ENCODE data around the gene NKAIN2.

Gene NKAIN2

DNA sequence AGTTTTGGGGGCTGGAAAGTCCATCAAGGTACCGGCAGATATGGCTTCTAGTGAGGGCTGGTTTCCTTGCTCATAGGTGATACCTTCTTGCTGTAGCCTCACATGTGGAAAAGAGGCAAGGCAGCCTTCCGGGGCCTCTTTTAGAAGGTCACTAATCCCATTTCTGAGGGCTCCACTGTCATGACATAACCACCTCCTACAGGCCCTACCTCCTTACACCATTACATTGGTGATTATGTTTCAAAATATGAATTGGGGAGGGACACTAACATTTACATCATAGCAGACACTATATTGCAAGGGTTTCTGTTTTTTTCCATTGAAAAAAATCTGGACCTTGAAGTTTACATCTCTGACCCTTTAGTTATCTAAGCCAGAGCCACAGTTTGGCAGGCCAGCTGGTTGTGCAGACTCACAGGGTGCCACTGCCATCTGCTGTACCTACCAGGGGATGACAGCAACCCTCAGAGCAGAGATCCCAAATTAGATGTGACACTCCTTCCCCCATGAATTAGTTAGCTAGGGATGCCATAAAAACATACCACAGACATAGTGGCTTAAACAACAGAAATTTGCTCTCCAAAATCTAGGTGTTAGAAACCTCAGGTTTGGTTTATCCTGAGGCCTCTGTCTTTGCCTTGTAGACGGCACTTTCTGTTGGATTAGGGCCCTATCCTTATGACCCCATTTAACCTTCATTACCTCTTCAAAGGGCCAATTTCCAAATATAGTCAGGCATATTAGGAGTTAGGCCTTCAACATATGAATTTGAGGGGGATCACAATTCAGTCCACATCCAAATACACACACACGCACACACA lies 992.2 kb downstream of the NKAIN2 start:
- DNase-seq = no peak

DNA sequence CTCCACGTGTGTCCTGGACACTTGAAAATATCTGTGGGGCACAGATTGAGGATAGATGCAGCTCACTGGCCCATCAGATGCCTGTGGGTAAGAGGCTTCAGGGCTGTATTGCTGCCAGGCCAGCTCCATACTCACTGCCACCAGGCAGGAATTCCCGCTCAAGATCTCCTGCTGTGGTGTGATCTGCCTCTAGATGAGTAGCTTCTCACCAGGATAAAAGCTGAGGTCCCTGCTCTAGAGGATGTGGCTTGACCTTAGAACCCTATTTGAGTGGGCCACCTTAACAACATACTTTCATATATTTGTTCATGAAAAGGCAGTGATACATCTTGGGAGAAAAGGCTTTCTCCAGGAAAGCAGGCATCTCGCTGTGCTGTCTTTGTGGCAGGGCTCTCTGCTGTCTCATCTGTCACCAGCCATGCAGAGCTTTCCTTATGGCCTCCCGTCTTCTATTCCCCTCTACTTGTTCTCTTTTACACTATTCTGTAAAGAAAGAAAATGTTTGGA lies 992.9 kb downstream of the NKAIN2 start:
- DNase-seq = no peak

DNA sequence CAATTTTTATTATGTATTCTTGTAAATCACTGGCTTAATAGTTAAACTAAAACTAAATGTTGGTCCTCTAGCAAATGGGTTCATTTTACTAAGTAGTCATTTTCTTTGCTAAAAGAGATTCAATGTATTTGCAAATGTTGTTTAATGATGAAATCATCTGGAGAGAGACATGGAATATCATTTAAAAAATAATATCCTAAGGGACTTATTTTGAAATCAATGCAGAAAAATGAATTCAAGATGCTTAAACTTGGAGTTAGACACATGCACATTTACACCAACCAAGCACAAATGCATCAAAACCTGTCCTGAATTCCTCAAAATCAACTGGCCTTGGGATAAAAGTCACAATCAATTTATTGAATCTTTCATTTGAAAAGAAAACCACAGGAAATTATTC lies 993.6 kb downstream of the NKAIN2 start:
- no peak for DNase-seq

DNA sequence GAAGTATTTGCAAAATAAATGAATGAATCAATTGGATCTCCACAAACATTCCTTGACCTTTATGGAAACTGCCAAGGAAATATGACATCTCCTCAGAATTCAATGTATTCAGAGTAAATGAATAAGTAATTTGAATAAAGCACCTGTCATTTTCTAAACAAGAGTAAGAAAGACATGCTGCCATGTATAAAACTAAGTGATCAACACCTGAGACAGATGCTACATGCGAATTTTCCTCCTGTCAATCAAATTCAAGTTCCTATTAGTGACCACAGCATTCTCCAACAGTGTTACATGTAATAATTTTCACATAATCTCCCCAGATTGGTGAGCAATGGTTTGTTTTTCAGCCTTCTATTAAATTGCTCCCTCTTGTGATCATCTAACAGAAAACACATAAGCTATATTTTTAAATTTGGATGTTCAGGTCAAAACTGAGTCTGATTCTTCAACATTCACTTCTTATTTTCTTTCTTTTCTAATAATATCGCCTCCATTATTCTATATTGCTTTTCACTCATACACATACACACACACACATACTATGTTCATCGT lies 995.4 kb downstream of the NKAIN2 start:
- DNase-seq = no peak

DNA sequence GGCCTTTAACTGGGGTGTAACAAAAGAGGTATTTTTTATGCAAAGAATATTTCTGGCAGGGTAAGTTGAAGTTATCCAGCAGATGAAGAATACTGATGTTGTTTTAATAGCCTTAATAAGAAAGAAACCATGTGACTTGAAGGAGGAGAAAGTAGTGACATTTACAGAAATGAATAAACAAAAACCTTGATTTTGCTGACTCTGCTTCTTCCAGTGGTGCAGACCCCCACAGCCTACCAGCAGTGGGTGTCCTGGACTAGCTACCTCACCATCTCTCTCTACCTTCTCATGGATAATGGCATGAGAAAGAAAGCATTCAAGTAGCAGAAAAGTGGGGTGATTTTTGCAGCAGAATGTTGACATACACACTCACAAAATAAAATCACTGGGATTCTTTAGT lies 996.0 kb downstream of the NKAIN2 start:
- DNase-seq = no peak

DNA sequence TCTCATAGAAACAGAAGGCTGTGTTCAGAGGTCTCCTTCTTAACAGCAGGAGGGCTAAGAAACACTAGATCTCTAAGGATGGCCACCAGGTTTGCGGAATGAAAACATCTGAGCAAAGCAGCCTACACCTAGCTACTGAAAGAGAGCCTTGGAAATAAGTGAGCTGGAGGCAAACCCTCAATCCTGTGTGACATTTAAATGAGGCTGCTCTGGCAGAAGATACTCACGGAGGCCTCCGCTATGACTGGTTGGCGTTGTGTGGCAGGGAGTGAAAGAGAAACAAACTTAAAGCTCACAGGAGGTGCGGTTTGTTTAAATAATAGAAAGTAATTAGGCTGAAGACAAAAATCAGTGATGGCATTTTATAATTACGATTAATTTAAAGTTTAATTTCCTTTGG lies 996.6 kb downstream of the NKAIN2 start:
- no peak for DNase-seq

DNA sequence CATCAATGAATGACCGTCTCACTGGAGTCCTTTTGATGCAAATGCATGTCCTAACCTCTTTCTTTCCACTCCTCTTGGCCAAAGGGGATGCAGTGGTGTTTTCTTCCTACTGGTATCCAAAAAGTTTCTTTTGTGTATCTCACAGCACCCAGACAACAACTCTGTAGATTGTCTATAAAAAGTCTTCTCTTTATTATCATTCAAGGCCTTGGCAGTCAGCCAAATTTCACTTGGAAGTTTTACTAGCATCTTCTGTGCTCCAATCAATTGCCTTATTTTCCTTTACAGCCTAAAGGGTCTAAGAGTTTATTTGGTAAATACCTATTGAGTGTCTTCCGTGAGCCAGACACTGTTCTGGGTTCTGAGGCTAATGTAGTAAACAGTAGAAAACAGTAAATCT lies 1008.4 kb downstream of the NKAIN2 start:
- DNase-seq = no peak

GRCh38 chr6:124819346-124819745 lies 1015.7 kb downstream of the NKAIN2 start:
- no peak for DNase-seq

- DNase-seq = no peak
Measured at GRCh38 chr6:124822204-124822613, 1018.5 kb downstream of the NKAIN2 start.

DNA sequence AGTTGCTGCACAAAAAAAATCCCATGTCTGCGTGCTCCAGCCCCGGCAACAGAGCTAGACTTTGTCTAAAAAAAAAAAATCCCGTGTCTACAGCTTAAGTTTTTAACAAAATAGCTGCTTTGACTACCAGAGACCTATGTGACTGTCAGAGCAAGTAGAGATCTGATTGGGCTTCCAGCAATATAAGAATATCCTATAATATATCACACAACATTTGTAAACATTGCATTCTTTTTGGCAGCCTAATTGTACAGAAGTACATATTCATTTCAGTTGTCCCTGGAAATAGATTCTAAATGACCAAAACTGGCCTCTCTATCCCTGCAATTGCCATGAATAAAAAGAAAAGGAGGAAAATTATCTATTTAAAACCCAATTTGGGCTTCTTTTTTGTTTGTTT lies 1019.1 kb downstream of the NKAIN2 start:
- no peak for DNase-seq

DNA sequence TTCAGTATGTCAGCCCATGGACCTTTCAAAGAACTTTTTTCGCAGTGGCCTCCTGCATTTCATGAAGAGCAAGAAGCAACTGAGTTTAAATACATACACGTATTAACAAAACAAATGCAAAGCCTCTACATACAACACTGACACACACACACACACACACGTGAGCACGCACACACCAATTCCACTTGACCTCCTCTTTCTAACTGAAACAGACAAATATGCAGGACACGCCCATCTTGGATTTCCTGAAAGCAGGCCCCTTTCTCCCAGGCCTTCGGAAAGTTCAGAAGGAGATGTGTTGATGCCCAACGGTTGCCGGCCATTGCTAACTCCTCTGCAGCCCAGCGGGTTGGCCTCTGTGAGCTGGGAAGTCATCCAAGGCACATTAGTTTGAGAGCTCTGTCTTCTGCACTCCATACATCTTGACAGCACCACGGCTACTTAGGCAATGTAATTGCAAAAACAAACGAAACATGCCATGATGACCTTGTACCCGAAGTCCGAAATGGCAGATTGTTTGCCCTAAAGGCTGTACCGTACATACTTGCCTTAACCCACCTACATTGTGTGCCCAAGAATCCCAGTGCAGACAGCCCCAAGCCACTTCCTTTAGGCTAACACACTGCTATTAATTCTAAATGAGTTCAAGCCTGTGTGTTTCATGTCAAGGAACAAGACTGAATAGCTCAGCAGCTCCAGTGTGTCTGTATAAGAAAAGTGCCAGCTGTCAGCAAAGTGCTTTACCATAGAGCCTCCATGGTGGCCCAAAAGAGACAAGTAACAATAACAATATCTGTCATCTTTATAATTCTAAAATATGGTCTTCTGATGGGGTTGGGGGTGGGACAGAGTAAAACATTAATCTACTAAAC lies 1019.8 kb downstream of the NKAIN2 start:
- no peak for DNase-seq

DNA sequence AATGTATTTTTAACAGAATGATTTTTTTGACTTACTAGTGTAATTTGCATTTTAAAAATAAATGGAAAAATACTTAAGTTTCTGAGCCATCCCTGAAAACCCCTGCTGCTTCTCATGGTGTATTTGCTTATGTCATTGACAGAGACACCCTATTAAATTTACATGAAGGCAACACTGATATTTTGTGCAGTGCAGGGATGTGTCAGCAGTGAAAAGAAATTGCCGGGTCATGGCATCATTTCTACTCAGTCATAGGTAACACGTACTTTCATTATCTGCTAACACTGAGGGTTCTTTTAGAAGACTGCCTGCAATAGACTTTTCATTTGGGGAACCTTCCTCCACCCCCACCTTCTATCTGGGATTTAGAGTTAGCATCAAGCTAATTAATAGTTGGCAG lies 1021.9 kb downstream of the NKAIN2 start:
- no peak for DNase-seq

DNA sequence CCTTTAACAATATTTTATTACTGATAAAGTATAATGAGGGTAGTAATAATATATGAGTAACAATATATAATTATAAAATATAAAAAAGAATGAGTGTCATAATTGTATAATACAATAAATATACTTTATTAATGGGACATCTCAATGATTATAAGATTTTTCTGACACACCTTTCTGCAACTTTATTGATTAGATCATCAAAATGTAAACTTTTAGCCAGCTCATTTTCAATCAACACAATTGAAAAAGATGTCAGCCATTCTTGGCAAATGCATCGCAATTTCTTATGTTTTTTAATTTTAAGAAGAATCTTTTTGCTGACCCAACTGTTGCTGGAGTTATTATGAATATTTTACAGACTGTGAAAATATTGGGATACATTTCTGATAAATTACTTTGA lies 1026.2 kb downstream of the NKAIN2 start:
- DNase-seq = no peak

DNA sequence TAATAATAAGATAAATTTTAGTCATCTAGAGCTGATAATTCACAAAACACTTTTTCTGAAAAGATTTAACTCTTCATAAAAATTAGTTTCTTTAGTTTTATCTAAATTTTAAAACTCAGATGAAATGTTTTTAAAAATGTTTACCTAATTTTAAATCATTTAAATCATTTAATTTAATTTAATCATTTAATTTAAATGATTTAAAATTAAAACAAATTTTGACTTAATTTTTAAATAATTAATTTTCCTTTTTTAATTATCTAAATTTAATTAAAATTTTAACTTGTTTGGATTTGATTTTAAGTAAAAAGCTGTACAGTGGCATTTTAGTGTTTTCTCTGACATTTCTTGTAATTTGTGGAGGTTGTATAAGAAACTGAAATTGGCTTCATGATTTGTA lies 1026.8 kb downstream of the NKAIN2 start:
- no peak for DNase-seq

DNA sequence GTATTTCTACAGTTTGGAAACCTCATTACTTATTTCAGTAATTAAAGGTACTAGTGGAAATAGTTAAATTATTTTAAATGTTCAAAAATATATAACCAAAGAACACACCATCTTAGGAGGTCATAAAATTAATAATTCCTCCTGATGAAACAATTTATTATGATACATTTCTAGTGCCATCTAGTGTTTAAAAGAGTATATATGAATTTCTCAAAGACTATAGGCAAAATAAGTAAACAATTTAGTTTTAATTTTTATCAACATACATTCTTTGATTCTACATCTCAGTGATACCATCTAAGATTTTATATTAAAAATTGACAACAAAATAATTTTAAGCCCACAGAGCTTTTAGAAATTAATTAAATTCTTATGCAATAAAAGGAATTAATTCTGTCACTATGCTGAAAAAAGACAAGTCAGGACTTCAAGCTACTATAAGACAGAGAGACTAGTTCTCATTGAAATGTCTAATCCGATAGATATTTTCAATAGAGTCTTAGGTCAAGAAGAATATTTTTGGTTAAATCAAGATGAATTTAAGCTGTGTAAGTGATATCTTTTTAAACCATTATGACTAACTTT lies 1050.8 kb downstream of the NKAIN2 start:
- no peak for DNase-seq

DNA sequence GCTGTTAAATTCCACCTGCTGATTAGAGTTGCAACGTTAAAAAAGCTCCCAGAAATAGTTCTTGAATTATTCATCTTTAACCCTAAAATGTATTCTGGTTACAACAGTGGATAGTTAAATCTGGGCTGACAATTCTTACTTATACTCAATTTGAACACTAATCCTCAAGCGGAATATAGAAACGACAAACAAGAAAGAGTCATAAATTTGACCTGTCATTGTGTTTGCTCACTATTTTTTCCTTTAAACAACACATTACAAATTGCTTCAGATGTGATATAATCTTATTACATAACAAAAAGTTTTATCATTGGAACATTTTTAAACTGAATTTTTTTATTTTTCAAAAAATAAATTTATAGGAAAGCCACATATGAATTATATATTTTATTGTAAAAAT lies 1054.1 kb downstream of the NKAIN2 start:
- DNase-seq = no peak

DNA sequence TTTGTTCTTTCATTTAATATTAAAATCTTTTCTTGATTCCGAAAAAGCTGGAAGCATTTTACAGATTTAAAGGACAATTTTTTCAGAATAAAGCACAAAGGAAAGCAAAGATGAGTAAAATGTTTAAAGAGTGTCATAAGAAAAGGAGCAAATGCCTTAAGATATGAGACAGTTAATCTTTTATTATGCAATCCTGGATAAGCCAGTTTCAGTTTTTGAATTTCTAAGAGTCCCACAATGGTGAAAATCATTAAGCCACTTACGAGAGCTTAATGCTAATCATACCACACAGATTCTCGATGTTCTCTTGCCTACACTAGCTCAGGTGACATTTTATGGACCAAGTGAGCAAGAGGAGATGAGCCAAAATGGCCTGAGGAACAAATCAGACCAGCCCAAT lies 1054.9 kb downstream of the NKAIN2 start:
- DNase-seq = no peak

- no peak for DNase-seq
Measured at GRCh38 chr6:124859366-124859765, 1055.7 kb downstream of the NKAIN2 start.

DNA sequence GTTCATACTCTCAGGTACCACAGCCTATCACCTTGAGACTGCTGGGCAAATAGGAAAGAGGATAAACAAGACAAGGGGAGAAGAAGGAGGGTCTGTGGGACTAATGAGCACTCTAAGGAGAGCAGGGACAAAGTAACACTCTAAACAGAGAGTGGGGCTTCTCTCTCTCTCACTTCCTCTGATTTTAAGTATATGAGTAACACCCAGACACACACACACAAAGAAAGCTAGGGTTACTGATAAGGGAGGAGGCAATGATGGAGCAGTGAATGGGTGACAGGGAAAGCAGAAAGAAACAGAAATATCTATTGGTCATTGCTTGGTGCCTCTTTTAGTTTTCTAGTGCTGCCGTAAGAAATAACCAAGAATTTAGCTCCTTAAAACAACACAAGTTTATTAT lies 1062.4 kb downstream of the NKAIN2 start:
- DNase-seq = no peak

DNA sequence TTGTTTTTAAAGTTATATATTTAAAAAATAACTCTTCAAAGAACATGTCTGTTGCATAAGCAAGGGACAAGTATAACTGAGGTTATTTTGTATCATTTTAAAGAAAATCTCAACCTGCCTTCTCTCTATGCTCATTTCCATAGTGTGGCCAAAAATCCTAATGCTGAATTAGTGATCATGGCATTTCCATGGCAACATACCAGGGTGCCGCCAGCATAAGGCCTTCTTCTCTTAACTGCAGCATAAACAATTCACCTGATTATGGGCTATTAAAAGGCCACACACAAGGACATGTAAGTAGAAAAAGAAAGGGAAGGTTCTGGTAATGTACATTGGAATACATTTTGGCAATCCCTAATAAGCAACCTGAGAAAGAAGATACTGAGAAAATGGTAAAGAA lies 1063.5 kb downstream of the NKAIN2 start:
- DNase-seq = no peak

DNA sequence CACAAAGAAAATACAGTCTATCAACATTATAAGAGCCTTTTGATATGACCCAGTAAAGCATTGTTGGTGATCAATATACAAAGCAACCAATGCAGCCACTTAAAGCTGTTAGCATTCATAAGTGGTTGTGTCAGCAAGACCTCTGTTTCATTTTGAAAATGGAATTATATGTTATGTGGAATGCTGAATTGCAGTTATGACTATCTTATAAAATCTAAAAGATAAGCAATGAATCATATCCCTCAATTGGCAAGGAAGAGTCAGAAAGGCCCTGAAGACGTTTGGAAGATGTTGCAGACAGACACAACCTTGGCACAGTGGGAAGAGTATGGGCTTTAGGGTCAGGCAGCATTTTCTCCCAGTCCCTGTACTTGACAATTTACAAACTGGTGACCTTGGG lies 1064.8 kb downstream of the NKAIN2 start:
- DNase-seq = no peak

DNA sequence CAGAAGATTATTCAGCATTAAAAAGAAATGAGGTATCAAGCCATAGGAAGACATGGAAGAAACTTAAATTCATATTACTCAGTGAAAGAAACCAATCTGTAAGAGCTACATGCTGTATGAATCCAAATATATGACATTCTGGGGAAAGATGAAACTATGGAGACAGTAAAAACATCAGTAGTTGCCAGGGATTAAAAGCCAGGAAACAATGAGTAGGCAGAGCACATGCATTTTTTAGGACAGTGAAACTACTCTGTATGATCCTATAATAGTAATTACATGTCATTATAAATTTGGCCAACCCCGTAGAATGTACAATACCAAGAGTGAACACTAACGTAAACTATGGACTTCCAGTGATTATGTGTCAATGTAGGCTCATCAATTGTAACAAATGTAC lies 1065.8 kb downstream of the NKAIN2 start:
- DNase-seq = no peak

Measured in activated CD4-positive, alpha-beta T cell treated with anti-CD3 and anti-CD28 coated beads for 1 hour (primary cell).